B cell (primary cell): ENCODE data around the gene USP37. TPM values are rescaled to one million over a fixed set of nuclear protein-coding genes. Genes with fewer than 3 reads are reported as not detected.

Experiments used
- ATAC-seq: fragments of 200-7000 bp; cut with Tn5 transposase; one replicate; pipeline ENCODE4 v1.10.0; 2021; ENCODE audit warnings: low read depth, mild to moderate bottlenecking, moderate number of reproducible peaks, moderate library complexity
- CTCF ChIA-PET: fragments of 350-600 bp; sonication (Branson Sonifier 250); formaldehyde crosslinking; loops from one replicate; lab custom pipeline; 2021; ENCODE audit warnings: antibody characterized with exemption, inconsistent platforms; lab: Charles Lee
- POLR2A ChIA-PET: fragments of 350-600 bp; sonication (Branson Sonifier 250); formaldehyde crosslinking; loops from one replicate; lab custom pipeline; 2021; ENCODE audit warnings: antibody characterized with exemption; lab: Charles Lee
- DNase-seq: peaks from one replicate; pipeline ENCODE4 v3.0.0; 2013
- H2AFZ ChIP-seq: 2 replicates; pipeline ENCODE4 v1.6.1; 2012; ENCODE audit warnings: mild to moderate bottlenecking, low read depth, low read length; ENCODE audit not compliant: insufficient read depth, poor library complexity, severe bottlenecking
- H3K27ac ChIP-seq, 2 donors: 1 replicate in 1 of 2; 2 replicates in 1 of 2; pipeline ENCODE4 v1.5.1; 2012 to 2013; ENCODE audit warnings: low read length in 2 of 2, mild to moderate bottlenecking in 2 of 2, moderate library complexity in 1 of 2
- H3K27me3 ChIP-seq, 4 experiments: fragments of 200-600 bp in 1 of 4; sonication (generic) in 1 of 4; replicated peaks in 1 of 4; 1 replicate in 2 of 4; 2 replicates in 2 of 4; pipeline versions ENCODE4 v1.6.1 to v1.7.0; 2013 to 2016; ENCODE audit warnings: low read length in 3 of 4, mild to moderate bottlenecking in 2 of 4, mixed read lengths in 1 of 4, moderate library complexity in 1 of 4; ENCODE audit not compliant: insufficient read depth in 4 of 4, control insufficient read depth in 3 of 4; ENCODE audit errors: control extremely low read depth in 1 of 4
- H3K36me3 ChIP-seq, 2 experiments: replicated peaks in 1 of 2; 1 replicate in 1 of 2; 2 replicates in 1 of 2; pipeline versions ENCODE4 v1.6.1 to v1.7.1; 2013; ENCODE audit warnings: low read length in 1 of 2; ENCODE audit not compliant: insufficient read depth in 2 of 2, control insufficient read depth in 1 of 2; ENCODE audit errors: control extremely low read depth in 1 of 2, extremely low read depth in 1 of 2
- H3K4me1 ChIP-seq, 2 donors: fragments of 200-600 bp in 1 of 2; sonication (generic) in 1 of 2; 1 replicate in 1 of 2; 2 replicates in 1 of 2; pipeline versions ENCODE4 v1.5.1 to v1.6.1; 2013 to 2017; ENCODE audit warnings: low read length in 2 of 2; ENCODE audit not compliant: control insufficient read depth in 2 of 2, insufficient read depth in 2 of 2
- H3K4me2 ChIP-seq: replicated peaks from 2 replicates; pipeline ENCODE3; 2012; ENCODE audit warnings: mild to moderate bottlenecking, low read depth, low read length; ENCODE audit not compliant: poor library complexity, severe bottlenecking
- H3K4me3 ChIP-seq, 5 experiments: fragments of 200-600 bp in 1 of 5; sonication (generic) in 1 of 5; 1 replicate in 3 of 5; 2 replicates in 2 of 5; pipeline versions ENCODE4 v1.5.1 to v1.7.0; 2011 to 2016; ENCODE audit warnings: low read length in 4 of 5, mild to moderate bottlenecking in 4 of 5, low read depth in 2 of 5, control low read depth in 1 of 5, moderate library complexity in 1 of 5; ENCODE audit not compliant: insufficient read depth in 1 of 5; ENCODE audit errors: control extremely low read depth in 1 of 5, extremely low read depth in 1 of 5
- H3K79me2 ChIP-seq: fragments of 200-600 bp; sonication (generic); one replicate; pipeline ENCODE4 v1.6.0; 2016; ENCODE audit warnings: low read length; ENCODE audit not compliant: control insufficient read depth, insufficient read depth
- H3K9ac ChIP-seq: fragments of 200-600 bp; sonication (generic); 2 replicates; pipeline ENCODE4 v1.6.1; 2017; ENCODE audit warnings: mild to moderate bottlenecking, low read length, moderate library complexity
- H3K9me3 ChIP-seq, 3 donors: one replicate each; pipeline versions ENCODE4 v1.6.1 to v1.7.1; 2013; ENCODE audit warnings: low read length in 2 of 3; ENCODE audit not compliant: control insufficient read depth in 2 of 3, insufficient read depth in 1 of 3; ENCODE audit errors: control extremely low read depth in 1 of 3
- H4K20me1 ChIP-seq: 2 replicates; pipeline ENCODE4 v1.6.0; 2012; ENCODE audit warnings: mild to moderate bottlenecking, low read length; ENCODE audit not compliant: insufficient read depth, control insufficient read depth, poor library complexity, severe bottlenecking
- H3K27ac Mint-ChIP-seq: one replicate; pipeline ENCODE4 v1.8.0; 2021; ENCODE audit warnings: mixed read lengths
- H3K27me3 Mint-ChIP-seq: one replicate; pipeline ENCODE4 v1.8.0; 2021; ENCODE audit warnings: mixed read lengths
- H3K4me1 Mint-ChIP-seq: one replicate; pipeline ENCODE4 v1.8.0; 2021; ENCODE audit warnings: mixed read lengths
- H3K4me3 Mint-ChIP-seq: one replicate; pipeline ENCODE4 v1.8.0; 2021; ENCODE audit warnings: mixed read lengths
- H3K9me3 Mint-ChIP-seq: one replicate; pipeline ENCODE4 v1.8.0; 2022; ENCODE audit warnings: mixed read lengths; ENCODE audit not compliant: insufficient read depth
- EZH2 ChIP-seq: IDR thresholded peaks from 2 replicates; pipeline ENCODE4 v1.6.1; 2012; ENCODE audit warnings: borderline replicate concordance, low read depth, mild to moderate bottlenecking, moderate library complexity, low read length; ENCODE audit not compliant: insufficient read depth, poor library complexity, severe bottlenecking
- WGBS: methylation state at CpG from one replicate; pipeline ENCODE4 v1.1.5; 2013; ENCODE audit warnings: missing lambda C conversion rate; ENCODE audit not compliant: insufficient coverage; 5-methylcytosine and 5-hydroxymethylcytosine counted together
- intact Hi-C: fragments of 100-400 bp; cut with micrococcal nuclease; formaldehyde crosslinking; loops from one replicate; pipeline ENCODE4 v1.10.0; 2022
- polyA plus RNA-seq: library from polyadenylated mRNA; depleted of rRNA; stranded (reverse); fragments of >200 nt; gene quantifications from 2 replicates; pipeline ENCODE4 v1.2.3, GENCODE V29; 2012
- total RNA-seq, 2 donors: library from RNA; stranded (reverse); fragments of 120-200 nt in 1 of 2; gene quantifications; 1 replicate in 1 of 2; 2 replicates in 1 of 2; pipeline versions ENCODE4 v1.2.3 to v1.2.4, GENCODE V29; 2013 to 2022
- TF ChIP-seq, protein P1 (sequence below): fragments of 200-600 bp; IDR thresholded peaks from one replicate; pipeline ENCODE4 v1.8.0; 2022; ENCODE audit warnings: antibody characterized with exemption, mild to moderate bottlenecking

The USP37 gene
- total and polyA plus RNA-seq, 2 donors (not counting 1 experiment from before 2014, with no cell fraction given): 3.1 to 29.0 TPM

DNA sequence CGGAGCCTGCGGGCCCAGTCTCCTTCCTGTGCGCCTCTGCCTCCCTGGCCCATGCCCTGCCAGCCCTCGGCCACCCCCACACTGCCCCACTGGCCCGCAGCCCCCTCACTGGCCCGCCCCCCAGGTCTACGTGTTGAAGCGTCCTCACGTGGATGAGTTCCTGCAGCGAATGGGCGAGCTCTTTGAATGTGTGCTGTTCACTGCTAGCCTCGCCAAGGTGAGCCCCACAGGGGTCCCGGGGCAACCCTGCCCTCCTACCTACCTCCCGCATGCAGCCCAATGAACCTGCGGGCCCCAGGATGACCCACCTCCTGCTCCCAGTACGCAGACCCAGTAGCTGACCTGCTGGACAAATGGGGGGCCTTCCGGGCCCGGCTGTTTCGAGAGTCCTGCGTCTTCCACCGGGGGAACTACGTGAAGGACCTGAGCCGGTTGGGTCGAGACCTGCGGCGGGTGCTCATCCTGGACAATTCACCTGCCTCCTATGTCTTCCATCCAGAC is 165.2 kb downstream of the USP37 start:
- H3K9me3 Mint-ChIP-seq: no peaks in the 10 kb centered on the region
- ChIA-PET POLR2A (no interaction called here), CTCF (no interaction called here)
- no peak for DNase-seq
- peak overlapping the region; percentile 39 for H3K4me3 Mint-ChIP-seq
- Histone ChIP-seq H3K9ac (no peak overlapping the region), H3K27me3 (no peaks in the 10 kb centered on the region), H3K4me2 (no peak overlapping the region), H3K4me3 (no peak overlapping the region), H3K9me3 (peaks cover 0 to 3% (median 0%) of the 10 kb centered on the region in 3 donors), H3K79me2 (peaks cover 20% of the 10 kb centered on the region), H4K20me1 (peaks cover 39% of the 10 kb centered on the region), H3K4me1 (peaks cover 44 to 67% of the 10 kb centered on the region in 2 donors), H2AFZ (no peak overlapping the region), H3K27ac (no peak overlapping the region), H3K36me3 (peaks cover 2 to 33% of the 10 kb centered on the region in 2 experiments)
- H3K4me1 Mint-ChIP-seq: peaks cover 61% of the 10 kb centered on the region
- no peak for ATAC-seq
- 93% methylated on average over 24 of the region's 26 CpGs for WGBS
- intact Hi-C loops: no loop called here
- no peaks in the 10 kb centered on the region for H3K27me3 Mint-ChIP-seq
- TF ChIP-seq, protein P1, sequence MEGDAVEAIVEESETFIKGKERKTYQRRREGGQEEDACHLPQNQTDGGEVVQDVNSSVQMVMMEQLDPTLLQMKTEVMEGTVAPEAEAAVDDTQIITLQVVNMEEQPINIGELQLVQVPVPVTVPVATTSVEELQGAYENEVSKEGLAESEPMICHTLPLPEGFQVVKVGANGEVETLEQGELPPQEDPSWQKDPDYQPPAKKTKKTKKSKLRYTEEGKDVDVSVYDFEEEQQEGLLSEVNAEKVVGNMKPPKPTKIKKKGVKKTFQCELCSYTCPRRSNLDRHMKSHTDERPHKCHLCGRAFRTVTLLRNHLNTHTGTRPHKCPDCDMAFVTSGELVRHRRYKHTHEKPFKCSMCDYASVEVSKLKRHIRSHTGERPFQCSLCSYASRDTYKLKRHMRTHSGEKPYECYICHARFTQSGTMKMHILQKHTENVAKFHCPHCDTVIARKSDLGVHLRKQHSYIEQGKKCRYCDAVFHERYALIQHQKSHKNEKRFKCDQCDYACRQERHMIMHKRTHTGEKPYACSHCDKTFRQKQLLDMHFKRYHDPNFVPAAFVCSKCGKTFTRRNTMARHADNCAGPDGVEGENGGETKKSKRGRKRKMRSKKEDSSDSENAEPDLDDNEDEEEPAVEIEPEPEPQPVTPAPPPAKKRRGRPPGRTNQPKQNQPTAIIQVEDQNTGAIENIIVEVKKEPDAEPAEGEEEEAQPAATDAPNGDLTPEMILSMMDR: no peak
- TF ChIP-seq EZH2: no peak
- no peak overlapping the region for H3K27ac Mint-ChIP-seq

DNA sequence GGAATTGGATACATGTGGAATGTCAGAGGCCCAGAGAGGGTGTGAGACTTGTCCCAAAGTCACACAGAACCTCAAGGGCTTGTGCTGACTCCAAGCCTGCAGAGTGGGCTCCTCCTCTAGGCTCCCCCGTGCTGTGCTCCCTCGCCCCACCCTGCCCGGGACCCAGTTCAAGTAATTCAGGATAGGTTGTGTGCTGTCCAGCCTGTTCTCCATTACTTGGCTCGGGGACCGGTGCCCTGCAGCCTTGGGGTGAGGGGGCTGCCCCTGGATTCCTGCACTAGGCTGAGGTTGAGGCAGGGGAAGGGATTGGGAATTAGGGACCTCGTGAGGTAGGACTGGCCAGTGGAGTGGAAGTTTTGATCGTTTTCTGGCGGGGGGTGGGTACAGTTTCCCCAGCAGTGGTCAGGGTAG is 165.7 kb downstream of the USP37 start:
- no peaks in the 10 kb centered on the region for H3K9me3 Mint-ChIP-seq
- H3K4me1 ChIP-seq: peaks cover 48 to 68% of the 10 kb centered on the region in 2 donors
- peaks cover 20% of the 10 kb centered on the region for H3K79me2 ChIP-seq

More for the DNA sequence above, 165.7 kb downstream of the USP37 start:
- ChIA-PET CTCF (interaction anchor here (1.4 kb wide), 1 partner anchor 145 kb away, joined by 3 read pairs; no protein-coding TSS in a partner anchor), POLR2A (no interaction called here)
- ATAC-seq: no peak
- DNase-seq: no peak
- Histone ChIP-seq H3K9me3 (peaks cover 0 to 7% (median 0%) of the 10 kb centered on the region in 3 donors), H4K20me1 (peaks cover 39% of the 10 kb centered on the region), H3K36me3 (peaks cover 2 to 33% of the 10 kb centered on the region in 2 experiments), H3K4me2 (peak overlapping the region; percentile 90), H3K4me3 (no peak overlapping the region), H3K9ac (no peak overlapping the region), H3K27me3 (no peaks in the 10 kb centered on the region), H3K27ac (no peak overlapping the region), H2AFZ (no peak overlapping the region)
- TF ChIP-seq, protein P1: no peak
- TF ChIP-seq EZH2: no peak
- Mint-ChIP-seq H3K27me3 (no peaks in the 10 kb centered on the region), H3K4me1 (peaks cover 66% of the 10 kb centered on the region), H3K4me3 (peak overlapping the region; percentile 90), H3K27ac (peak overlapping the region; percentile 59)
- WGBS: 92% methylated on average over 7 of the region's 8 CpGs
- intact Hi-C loops: no loop called here
